Thoracic aorta (tissue), 2 donors: ENCODE data around the gene SNX6. TPM values are rescaled to one million over a fixed set of nuclear protein-coding genes. Genes with fewer than 3 reads are reported as not detected.

Source experiments
- ATAC-seq: fragments of 150-250 bp; one replicate; pipeline ENCODE4 v1.8.0; 2017; ENCODE audit warnings: low read depth; ENCODE audit not compliant: insufficient number of reproducible peaks, low FRiP score
- DNase-seq: peaks from one replicate; pipeline ENCODE4 v3.0.0-alpha.2; 2020; ENCODE audit warnings: low spot score
- H3K27ac ChIP-seq, 2 donors: fragments of 200-600 bp; sonication (generic); 1 replicate in 1 of 2; 2 replicates in 1 of 2; pipeline ENCODE4 v1.5.1; 2016; ENCODE audit warnings: mild to moderate bottlenecking in 2 of 2, moderate library complexity in 2 of 2
- H3K27me3 ChIP-seq: fragments of 200-600 bp; sonication (generic); replicated peaks from 2 replicates; pipeline ENCODE4 v1.6.0; 2016; ENCODE audit warnings: mild to moderate bottlenecking; ENCODE audit not compliant: insufficient read depth
- H3K36me3 ChIP-seq: fragments of 200-600 bp; sonication (generic); one replicate; pipeline ENCODE4 v1.5.1; 2016
- H3K4me1 ChIP-seq, 2 donors: fragments of 200-600 bp; sonication (generic); 1 replicate in 1 of 2; 2 replicates in 1 of 2; pipeline versions ENCODE4 v1.5.1 to v1.6.0; 2016; ENCODE audit warnings: low read depth in 2 of 2, mild to moderate bottlenecking in 1 of 2; ENCODE audit not compliant: control insufficient read depth in 1 of 2
- H3K4me3 ChIP-seq: fragments of 200-600 bp; sonication (generic); 2 replicates; pipeline ENCODE4 v1.5.1; 2016; ENCODE audit warnings: mild to moderate bottlenecking
- H3K9me3 ChIP-seq: fragments of 200-600 bp; sonication (generic); 2 replicates; pipeline ENCODE4 v1.5.1; 2016
- CTCF ChIP-seq: fragments of 200-600 bp; sonication (generic); IDR thresholded peaks from one replicate; pipeline ENCODE4 v1.5.1; 2019; ENCODE audit warnings: antibody characterized with exemption
- total RNA-seq, 2 donors: library from RNA; depleted of rRNA; stranded (reverse); fragments of >200 nt; gene quantifications; one replicate each; pipeline versions ENCODE4 v1.1.0 to v1.2.3, GENCODE V29; 2016

Gene SNX6
- total RNA-seq, 2 donors from 2014 or later, result 84.2 to 128 TPM

- Histone ChIP-seq H3K27me3 (no peaks in the 10 kb centered on the region), H3K27ac (no peak overlapping the region), H3K9me3 (no peaks in the 10 kb centered on the region), H3K4me1 (no peaks in the 10 kb centered on the region), H3K4me3 (no peak overlapping the region), H3K36me3 (no peaks in the 10 kb centered on the region)
- no peak for ATAC-seq
- TF ChIP-seq CTCF, result no peak
- no peak for DNase-seq
Measured at GRCh38 chr14:34671716-34672115, 41.8 kb upstream of the SNX6 start.

- no peak for TF ChIP-seq CTCF
- Histone ChIP-seq H3K4me3 (no peak overlapping the region), H3K4me1 (no peaks in the 10 kb centered on the region), H3K9me3 (no peaks in the 10 kb centered on the region), H3K36me3 (no peaks in the 10 kb centered on the region), H3K27ac (no peak overlapping the region), H3K27me3 (no peaks in the 10 kb centered on the region)
- no peak for DNase-seq
- no peak for ATAC-seq
Measured at GRCh38 chr14:34668111-34668510, 38.2 kb upstream of the SNX6 start.

- Histone ChIP-seq H3K27me3 (no peaks in the 10 kb centered on the region), H3K27ac (no peak overlapping the region), H3K9me3 (no peaks in the 10 kb centered on the region), H3K4me3 (no peak overlapping the region), H3K4me1 (no peaks in the 10 kb centered on the region), H3K36me3 (no peaks in the 10 kb centered on the region)
- no peak for TF ChIP-seq CTCF
- no peak for DNase-seq
- ATAC-seq, result no peak
Measured at GRCh38 chr14:34667007-34667406, 37.1 kb upstream of the SNX6 start.

GRCh38 chr14:34665785-34666435 lies 36.0 kb upstream of the SNX6 start:
- Histone ChIP-seq H3K27ac (no peak overlapping the region), H3K9me3 (no peaks in the 10 kb centered on the region), H3K36me3 (no peaks in the 10 kb centered on the region), H3K4me1 (no peaks in the 10 kb centered on the region), H3K4me3 (no peak overlapping the region), H3K27me3 (no peaks in the 10 kb centered on the region)
- ATAC-seq (no peak), DNase-seq (no peak)
- no peak for TF ChIP-seq CTCF

- no peaks in the 10 kb centered on the region for H3K27me3 ChIP-seq
- no peaks in the 10 kb centered on the region for H3K9me3 ChIP-seq
- H3K36me3 ChIP-seq, result no peaks in the 10 kb centered on the region
- no peak overlapping the region for H3K27ac ChIP-seq
- H3K4me3 ChIP-seq, result no peak overlapping the region
- ATAC-seq (no peak), DNase-seq (no peak)
- no peaks in the 10 kb centered on the region for H3K4me1 ChIP-seq
- no peak for TF ChIP-seq CTCF
Measured at GRCh38 chr14:34662561-34663088, 32.7 kb upstream of the SNX6 start.
